Suprapubic skin (tissue), 4 donors: ENCODE results near the gene INPP4B. TPM values are rescaled to one million over a fixed set of nuclear protein-coding genes. Genes with fewer than 3 reads are reported as not detected.

Experiments used
- DNase-seq, 2 donors: peaks; one replicate each; pipeline ENCODE4 v3.0.0-alpha.2; 2019; ENCODE audit warnings: low spot score in 2 of 2
- H3K27ac ChIP-seq: fragments of 200-600 bp; sonication (generic); one replicate; pipeline ENCODE4 v1.5.1; 2019
- H3K27me3 ChIP-seq: fragments of 200-600 bp; sonication (generic); one replicate; pipeline ENCODE4 v1.5.1; 2019
- H3K36me3 ChIP-seq: fragments of 200-600 bp; sonication (generic); one replicate; pipeline ENCODE4 v1.5.1; 2019
- H3K4me1 ChIP-seq: fragments of 200-600 bp; sonication (generic); one replicate; pipeline ENCODE4 v1.5.1; 2019
- H3K4me3 ChIP-seq: fragments of 200-600 bp; sonication (generic); one replicate; pipeline ENCODE4 v1.5.1; 2019; ENCODE audit warnings: mild to moderate bottlenecking
- H3K9me3 ChIP-seq: fragments of 200-600 bp; sonication (generic); one replicate; pipeline ENCODE4 v1.5.1; 2019
- EP300 ChIP-seq: sonication (generic); formaldehyde crosslinking; IDR thresholded peaks from one replicate; pipeline ENCODE4 v1.6.1; 2017; ENCODE audit warnings: antibody characterized with exemption
- POLR2A ChIP-seq, 2 donors: fragments of 450-650 bp; IDR thresholded peaks; one replicate each; pipeline ENCODE4 v1.6.1; 2017; ENCODE audit warnings: antibody characterized with exemption in 2 of 2, mild to moderate bottlenecking in 2 of 2, moderate library complexity in 2 of 2
- POLR2AphosphoS5 ChIP-seq, 3 donors: sonication (generic); formaldehyde crosslinking; IDR thresholded peaks; one replicate each; pipeline ENCODE4 v1.6.1; 2017; ENCODE audit warnings: antibody characterized with exemption in 3 of 3
- WGBS: methylation state at CpG from one replicate; pipeline ENCODE4 v1.1.5; 2018; 5-methylcytosine and 5-hydroxymethylcytosine counted together
- total RNA-seq, 4 donors: library from RNA; depleted of rRNA; stranded (reverse); fragments of >200 nt; gene quantifications; one replicate each; pipeline ENCODE4 v1.1.0, GENCODE V29; 2016
- TF ChIP-seq, protein P1 (sequence below), 2 donors: fragments of 200-600 bp in 1 of 2; fragments of 450-650 bp in 1 of 2; sonication (generic) in 1 of 2; IDR thresholded peaks; one replicate each; pipeline ENCODE4 v1.5.1; 2016 to 2019; ENCODE audit warnings: antibody characterized with exemption in 2 of 2, mild to moderate bottlenecking in 1 of 2, moderate library complexity in 1 of 2

Gene INPP4B
- total RNA-seq, 4 donors from 2014 or later: 12.4 to 27.4 (median 17.4) TPM

- no peak for TF ChIP-seq POLR2A (IDR thresholded peaks at IDR 0.05)
- no peak for TF ChIP-seq POLR2AphosphoS5 (IDR thresholded peaks at IDR 0.05)
- TF ChIP-seq, protein P1, sequence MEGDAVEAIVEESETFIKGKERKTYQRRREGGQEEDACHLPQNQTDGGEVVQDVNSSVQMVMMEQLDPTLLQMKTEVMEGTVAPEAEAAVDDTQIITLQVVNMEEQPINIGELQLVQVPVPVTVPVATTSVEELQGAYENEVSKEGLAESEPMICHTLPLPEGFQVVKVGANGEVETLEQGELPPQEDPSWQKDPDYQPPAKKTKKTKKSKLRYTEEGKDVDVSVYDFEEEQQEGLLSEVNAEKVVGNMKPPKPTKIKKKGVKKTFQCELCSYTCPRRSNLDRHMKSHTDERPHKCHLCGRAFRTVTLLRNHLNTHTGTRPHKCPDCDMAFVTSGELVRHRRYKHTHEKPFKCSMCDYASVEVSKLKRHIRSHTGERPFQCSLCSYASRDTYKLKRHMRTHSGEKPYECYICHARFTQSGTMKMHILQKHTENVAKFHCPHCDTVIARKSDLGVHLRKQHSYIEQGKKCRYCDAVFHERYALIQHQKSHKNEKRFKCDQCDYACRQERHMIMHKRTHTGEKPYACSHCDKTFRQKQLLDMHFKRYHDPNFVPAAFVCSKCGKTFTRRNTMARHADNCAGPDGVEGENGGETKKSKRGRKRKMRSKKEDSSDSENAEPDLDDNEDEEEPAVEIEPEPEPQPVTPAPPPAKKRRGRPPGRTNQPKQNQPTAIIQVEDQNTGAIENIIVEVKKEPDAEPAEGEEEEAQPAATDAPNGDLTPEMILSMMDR (IDR thresholded peaks at IDR 0.05): no peak
- no peak for TF ChIP-seq EP300
These were observed 553.9 kb downstream of the INPP4B start for GRCh38 chr4:142292231-142292630.

GRCh38 chr4:142291299-142292050 lies 554.6 kb downstream of the INPP4B start:
- no peaks in the 10 kb centered on the region for H3K4me1 ChIP-seq
- no peaks in the 10 kb centered on the region for H3K9me3 ChIP-seq
- no peaks in the 10 kb centered on the region for H3K27me3 ChIP-seq
- no peak for DNase-seq
- no peaks in the 10 kb centered on the region for H3K36me3 ChIP-seq
- no peak overlapping the region for H3K27ac ChIP-seq
- TF ChIP-seq, protein P1 (IDR thresholded peaks at IDR 0.05): no peak
- TF ChIP-seq EP300 (no peak), POLR2A (IDR thresholded peaks at IDR 0.05) (no peak), POLR2AphosphoS5 (IDR thresholded peaks at IDR 0.05) (no peak)
- H3K4me3 ChIP-seq: no peak overlapping the region
- 86% methylated on average over 5 of the region's 5 CpGs for WGBS

More at GRCh38 chr4:142292231-142292630, 553.9 kb downstream of the INPP4B start:
- DNase-seq: no peak
- Histone ChIP-seq H3K27me3 (no peaks in the 10 kb centered on the region), H3K4me3 (no peak overlapping the region), H3K27ac (no peak overlapping the region), H3K4me1 (no peaks in the 10 kb centered on the region), H3K9me3 (no peaks in the 10 kb centered on the region), H3K36me3 (no peaks in the 10 kb centered on the region)
- 46% methylated on average over 2 of the region's 2 CpGs for WGBS

GRCh38 chr4:142287371-142287770 lies 558.7 kb downstream of the INPP4B start:
- WGBS: 90% methylated on average over 8 of the region's 8 CpGs
- H3K27me3 ChIP-seq: no peaks in the 10 kb centered on the region
- no peak for DNase-seq
- H3K27ac ChIP-seq: no peak overlapping the region
- no peak overlapping the region for H3K4me3 ChIP-seq
- H3K9me3 ChIP-seq: no peaks in the 10 kb centered on the region
- no peaks in the 10 kb centered on the region for H3K4me1 ChIP-seq
- H3K36me3 ChIP-seq: no peaks in the 10 kb centered on the region
- TF ChIP-seq POLR2AphosphoS5 (IDR thresholded peaks at IDR 0.05): no peak
- TF ChIP-seq EP300: no peak
- TF ChIP-seq POLR2A (IDR thresholded peaks at IDR 0.05): no peak
- TF ChIP-seq, protein P1 (IDR thresholded peaks at IDR 0.05): no peak

DNA sequence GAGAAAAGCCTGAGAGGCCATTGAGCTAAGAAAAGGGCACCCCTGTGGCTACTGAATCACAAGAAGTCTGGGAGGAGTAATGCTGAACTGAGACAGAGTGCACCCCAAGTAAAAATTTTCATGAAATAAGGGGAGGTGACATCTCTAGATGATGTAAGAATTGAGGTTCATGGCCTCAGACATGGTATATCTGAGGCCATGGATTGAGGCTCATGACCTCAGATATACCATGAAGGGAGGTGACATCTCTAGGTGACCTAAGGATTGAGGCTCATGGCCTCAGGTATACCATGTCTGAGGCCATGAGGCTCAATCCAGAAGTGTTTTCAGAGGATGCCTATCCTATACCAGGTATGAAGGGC lies 560.9 kb downstream of the INPP4B start:
- H3K27me3 ChIP-seq: no peaks in the 10 kb centered on the region
- TF ChIP-seq EP300 (no peak), POLR2AphosphoS5 (IDR thresholded peaks at IDR 0.05) (no peak), POLR2A (IDR thresholded peaks at IDR 0.05) (no peak)
- TF ChIP-seq, protein P1 (IDR thresholded peaks at IDR 0.05): no peak
- no peak overlapping the region for H3K4me3 ChIP-seq
- no peak for DNase-seq
- no peaks in the 10 kb centered on the region for H3K4me1 ChIP-seq
- H3K27ac ChIP-seq: no peak overlapping the region
- H3K36me3 ChIP-seq: no peaks in the 10 kb centered on the region
- H3K9me3 ChIP-seq: no peaks in the 10 kb centered on the region

DNA sequence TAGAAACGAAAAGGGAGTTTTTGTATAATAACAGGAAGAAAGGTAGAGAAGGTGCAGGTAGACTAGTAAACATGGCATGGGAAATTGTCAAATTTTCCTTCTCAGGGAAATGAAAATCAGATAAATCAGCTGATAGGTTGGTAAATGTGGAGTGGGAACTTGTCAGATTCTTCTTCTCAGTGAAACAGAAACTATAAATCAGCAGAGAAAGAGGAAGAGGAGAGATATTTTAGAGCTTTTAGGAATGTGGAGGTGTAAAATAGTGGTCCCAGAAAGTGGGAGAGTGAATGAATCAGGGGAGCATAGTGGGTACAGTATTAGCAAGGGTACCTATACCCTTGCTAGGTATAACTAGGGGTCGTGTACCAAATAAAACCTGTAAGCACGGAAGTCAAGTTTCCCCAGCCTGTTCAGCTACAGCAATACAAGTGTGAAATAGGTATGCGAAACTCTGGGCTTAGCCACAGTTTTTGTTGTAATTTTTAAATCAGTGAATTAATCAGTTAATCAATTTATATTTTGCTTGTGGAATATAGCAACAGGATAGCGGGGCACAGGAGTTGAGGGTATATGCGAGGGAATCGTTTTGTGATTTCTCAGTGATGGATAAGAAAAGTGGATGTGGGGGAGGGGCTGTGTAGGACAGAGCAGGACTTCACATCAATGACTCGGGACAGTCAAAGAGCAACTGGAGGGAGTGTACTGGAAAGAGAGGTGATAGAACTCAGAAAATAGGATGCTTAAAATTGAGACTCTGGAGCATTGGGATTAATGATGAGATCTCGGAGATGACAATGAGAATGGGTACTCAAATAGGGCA lies 561.5 kb downstream of the INPP4B start:
- WGBS: 88% methylated on average over 9 of the region's 9 CpGs
- TF ChIP-seq POLR2A (IDR thresholded peaks at IDR 0.05) (no peak), EP300 (no peak), POLR2AphosphoS5 (IDR thresholded peaks at IDR 0.05) (no peak)
- TF ChIP-seq, protein P1 (IDR thresholded peaks at IDR 0.05): no peak
- Histone ChIP-seq H3K9me3 (no peaks in the 10 kb centered on the region), H3K27me3 (no peaks in the 10 kb centered on the region), H3K36me3 (no peaks in the 10 kb centered on the region), H3K4me1 (no peaks in the 10 kb centered on the region), H3K27ac (no peak overlapping the region), H3K4me3 (no peak overlapping the region)
- no peak for DNase-seq
